GM21737 (cell line): ENCODE data around the gene GPX3.

Experiments used
- ATAC-seq: cut with Tn5 transposase; IDR thresholded peaks from one replicate; pipeline ENCODE4 v1.9.1; 2021; ENCODE audit warnings: mild to moderate bottlenecking, moderate library complexity; ENCODE audit not compliant: unreplicated experiment

GPX3 gene

GRCh38 chr5:151031554-151031953 lies 11.2 kb downstream of the GPX3 start:
- no peak for ATAC-seq

GRCh38 chr5:151033217-151033934 lies 13.0 kb downstream of the GPX3 start:
- ATAC-seq: no peak

GRCh38 chr5:151034422-151035379 lies 14.3 kb downstream of the GPX3 start:
- ATAC-seq: no peak

GRCh38 chr5:151036556-151036955 lies 16.2 kb downstream of the GPX3 start:
- no peak for ATAC-seq

GRCh38 chr5:151037561-151038411 lies 17.4 kb downstream of the GPX3 start:
- ATAC-seq: no peak

GRCh38 chr5:151038412-151038745 lies 18.0 kb downstream of the GPX3 start:
- no peak for ATAC-seq

- no peak for ATAC-seq
These were observed 18.4 kb downstream of the GPX3 start for GRCh38 chr5:151038801-151039238.

- no peak for ATAC-seq
These were observed 19.3 kb downstream of the GPX3 start for GRCh38 chr5:151039665-151040064.

GRCh38 chr5:151040211-151040747 lies 19.9 kb downstream of the GPX3 start:
- ATAC-seq: no peak

- no peak for ATAC-seq
These were observed 21.3 kb downstream of the GPX3 start for GRCh38 chr5:151041577-151042268.

- ATAC-seq: no peak
These were observed 22.2 kb downstream of the GPX3 start for GRCh38 chr5:151042453-151043093.

GRCh38 chr5:151047814-151048425 lies 27.5 kb downstream of the GPX3 start:
- peak; percentile 48 for ATAC-seq

GRCh38 chr5:151048526-151048925 lies 28.1 kb downstream of the GPX3 start:
- ATAC-seq: no peak

- ATAC-seq: peak; percentile 69
These were observed 30.9 kb downstream of the GPX3 start for GRCh38 chr5:151051066-151051930.

- ATAC-seq: no peak
These were observed 31.7 kb downstream of the GPX3 start for GRCh38 chr5:151051931-151052608.

- no peak for ATAC-seq
These were observed 32.4 kb downstream of the GPX3 start for GRCh38 chr5:151052836-151053235.

- no peak for ATAC-seq
These were observed 33.5 kb downstream of the GPX3 start for GRCh38 chr5:151053796-151054462.
